ENCODE measurements around the gene NFKBIL1.

Gene NFKBIL1

GRCh38 chr6:31567531-31568370, 20.3 kb downstream of the NFKBIL1 start:
- no peak for DNase-seq

GRCh38 chr6:31568537-31568961, 21.1 kb downstream of the NFKBIL1 start:
- no peak for DNase-seq

GRCh38 chr6:31569861-31570536, 22.6 kb downstream of the NFKBIL1 start:
- DNase-seq: no peak

GRCh38 chr6:31572041-31572911, 24.9 kb downstream of the NFKBIL1 start, which contains the start of gene LTA:
TSS of gene LTA (plus strand) at chr6:31572289. CDS start at chr6:31572743, 454 bp downstream.
- DNase-seq: no peak

- DNase-seq: no peak
Measured at GRCh38 chr6:31573239-31574105, 26.1 kb downstream of the NFKBIL1 start.

- DNase-seq: no peak
Measured at GRCh38 chr6:31574106-31575061, 27.0 kb downstream of the NFKBIL1 start.

GRCh38 chr6:31575335-31575901, 28.0 kb downstream of the NFKBIL1 start, which contains the start of gene TNF:
TSS of gene TNF (plus strand) at chr6:31575565. CDS start at chr6:31575742, 177 bp downstream.
- no peak for DNase-seq

GRCh38 chr6:31575952-31576685, 28.7 kb downstream of the NFKBIL1 start:
- no peak for DNase-seq

- no peak for DNase-seq
Measured at GRCh38 chr6:31576897-31577578, 29.6 kb downstream of the NFKBIL1 start.

- no peak for DNase-seq
Measured at GRCh38 chr6:31577579-31577966, 30.2 kb downstream of the NFKBIL1 start.

- DNase-seq: no peak
Measured at GRCh38 chr6:31578184-31579118, 31.0 kb downstream of the NFKBIL1 start.

- DNase-seq: no peak
Measured at GRCh38 chr6:31579119-31579505, 31.7 kb downstream of the NFKBIL1 start.

GRCh38 chr6:31579546-31580437, 32.4 kb downstream of the NFKBIL1 start:
- DNase-seq: no peak

GRCh38 chr6:31580438-31580740, 33.0 kb downstream of the NFKBIL1 start:
- DNase-seq: no peak

GRCh38 chr6:31580807-31581433, 33.5 kb downstream of the NFKBIL1 start:
- peak; percentile 72 for DNase-seq

- DNase-seq: peak; percentile 14
Measured at GRCh38 chr6:31581434-31582229, 34.2 kb downstream of the NFKBIL1 start.
